Retinal pigment epithelial cell (primary cell): ENCODE measurements around the gene EAPP.
"Not testable (repeated sequence)": the region's sequence is repeated elsewhere in the genome, so short reads cannot be mapped to it uniquely, and the experiment has no call there.

ENCODE experiments used
- DNase-seq: peaks from one replicate; pipeline ENCODE4 v3.0.0-alpha.2; 2010; ENCODE audit warnings: low read depth
- H3K4me3 ChIP-seq: 2 replicates; pipeline ENCODE4 v1.5.1; 2011; ENCODE audit warnings: mild to moderate bottlenecking, low read length, control low read depth, moderate library complexity
- CTCF ChIP-seq: conservative IDR thresholded peaks from 2 replicates; pipeline ENCODE4 v1.5.1; 2011; ENCODE audit warnings: low read depth, low read length, control low read depth, inconsistent platforms

EAPP gene

GRCh38 chr14:34479694-34480093, 59.8 kb downstream of the EAPP start:
- no peak overlapping the region for H3K4me3 ChIP-seq
- no peak for DNase-seq
- no peak for TF ChIP-seq CTCF

DNA sequence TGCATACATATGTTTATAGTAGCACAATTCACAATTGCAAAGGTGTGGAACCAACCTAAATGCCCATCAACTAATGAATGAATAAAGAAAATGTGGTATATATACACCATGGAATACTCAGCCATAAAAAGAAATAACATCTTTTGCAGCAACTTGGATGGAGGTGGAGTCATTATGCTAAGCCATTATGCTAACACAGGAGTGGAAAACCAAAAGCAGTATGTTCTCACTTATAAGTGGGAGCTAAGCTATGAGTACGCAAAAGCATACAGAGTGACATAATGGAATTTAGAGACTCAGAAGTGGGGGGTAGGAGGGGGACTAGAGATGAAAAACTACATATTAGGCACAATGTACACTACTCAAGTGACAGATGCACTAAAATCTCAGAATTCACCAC, 61.2 kb downstream of the EAPP start:
- H3K4me3 ChIP-seq: no peak overlapping the region
- DNase-seq: no peak
- TF ChIP-seq CTCF: no peak

DNA sequence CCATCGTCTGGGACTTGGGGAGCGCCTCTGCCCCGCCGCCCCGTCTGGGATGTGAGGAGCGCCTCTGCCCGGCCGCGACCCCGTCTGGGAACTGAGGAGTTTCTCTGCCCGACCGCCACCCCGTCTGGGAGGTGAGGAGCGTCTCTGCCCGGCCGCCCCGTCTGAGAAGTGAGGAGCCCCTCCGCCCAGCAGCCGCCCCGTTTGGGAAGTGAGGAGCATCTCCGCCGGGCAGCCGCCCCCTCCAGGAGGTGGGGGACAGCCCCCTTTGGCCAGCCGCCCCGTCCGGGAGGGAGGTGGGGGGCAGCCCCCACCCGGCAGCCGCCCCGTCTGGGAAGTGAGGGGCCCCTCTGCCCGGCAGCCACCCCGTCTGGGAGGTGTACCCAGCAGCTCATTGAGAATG, 63.5 kb downstream of the EAPP start:
- not testable (repeated sequence) for DNase-seq, H3K4me3 ChIP-seq

- H3K4me3 ChIP-seq: no peak overlapping the region
- DNase-seq: no peak
- TF ChIP-seq CTCF: no peak
Observed at GRCh38 chr14:34475163-34475562, 64.3 kb downstream of the EAPP start.

GRCh38 chr14:34474187-34474679, 65.3 kb downstream of the EAPP start:
- DNase-seq: no peak
- no peak overlapping the region for H3K4me3 ChIP-seq
- no peak for TF ChIP-seq CTCF

DNA sequence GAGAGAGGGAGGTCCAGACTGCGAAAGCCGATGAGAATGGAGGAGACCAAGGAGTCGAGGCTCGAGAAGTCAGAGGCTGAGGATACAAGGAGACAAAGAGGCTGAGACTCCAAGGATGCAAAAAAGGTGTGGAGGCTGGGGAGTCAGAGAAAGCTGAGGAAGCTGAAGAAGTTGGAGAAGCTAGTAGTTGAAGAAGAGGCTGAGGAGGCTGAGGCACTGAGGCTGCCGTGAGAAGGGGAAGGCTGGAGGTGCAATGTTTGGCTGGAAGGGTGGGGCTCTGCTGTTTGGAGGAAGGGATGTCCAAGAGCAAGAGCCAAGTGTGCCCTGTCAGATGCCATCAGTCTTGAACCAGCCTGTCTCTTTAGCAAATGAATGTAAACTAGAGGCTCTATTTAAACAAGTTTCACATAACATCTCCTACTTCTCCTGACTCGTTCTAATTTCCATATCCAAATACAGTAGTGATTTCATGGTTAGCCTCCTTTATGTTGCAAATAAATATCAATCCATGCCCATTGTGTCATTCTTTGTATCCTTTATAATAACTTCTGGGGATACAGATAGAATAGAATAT, 66.7 kb downstream of the EAPP start:
- TF ChIP-seq CTCF: no peak
- no peak for DNase-seq
- no peak overlapping the region for H3K4me3 ChIP-seq

DNA sequence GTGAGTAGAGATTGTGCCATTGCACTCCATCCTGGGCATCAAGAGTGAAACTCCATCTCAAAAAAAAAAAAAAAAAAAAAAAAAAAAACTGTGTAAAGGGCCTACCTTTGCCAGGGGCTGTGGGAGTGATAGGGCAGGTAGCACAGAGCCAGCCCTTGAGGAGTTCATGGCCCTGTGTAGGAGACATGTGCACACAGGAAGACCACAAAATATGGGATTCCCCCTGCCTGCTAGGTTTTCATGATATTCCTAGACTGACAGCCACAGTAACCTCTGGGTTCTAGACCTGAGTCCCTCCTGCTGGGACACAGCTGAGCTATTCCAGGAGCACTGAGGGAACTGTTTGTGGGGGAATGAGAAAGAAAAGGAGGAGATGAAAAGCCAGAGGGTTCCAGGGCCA, 69.2 kb downstream of the EAPP start:
- TF ChIP-seq CTCF: no peak
- no peak for DNase-seq

More for the DNA sequence above, 69.2 kb downstream of the EAPP start:
- no peak overlapping the region for H3K4me3 ChIP-seq
